ENCODE data around the gene ZNF597.

- no peak for TF ChIP-seq CTCF (IDR thresholded peaks at IDR 0.05; ENCODE audit: low read length)
- no peak for TF ChIP-seq EZH2 (IDR thresholded peaks at IDR 0.05; ENCODE audit: borderline replicate concordance, low read length)
Measured at GRCh38 chr16:3492356-3492755, 49.1 kb upstream of the ZNF597 start.
